Vagina (tissue), 2 donors: ENCODE data around the gene ZEB2. TPM values are rescaled to one million over a fixed set of nuclear protein-coding genes. Genes with fewer than 3 reads are reported as not detected.

Experiments used
- DNase-seq, 2 donors: peaks; one replicate each; pipeline ENCODE4 v3.0.0-alpha.2; 2017; ENCODE audit errors: extremely low spot score in 2 of 2
- H3K27ac ChIP-seq: fragments of 200-600 bp; sonication (generic); one replicate; pipeline ENCODE4 v1.5.1; 2019
- H3K27me3 ChIP-seq: fragments of 200-600 bp; sonication (generic); one replicate; pipeline ENCODE4 v1.5.1; 2019
- H3K36me3 ChIP-seq, 2 donors: fragments of 200-600 bp; sonication (generic); one replicate each; pipeline ENCODE4 v1.5.1; 2017 to 2019
- H3K4me1 ChIP-seq: fragments of 200-600 bp; sonication (generic); one replicate; pipeline ENCODE4 v1.5.1; 2019
- H3K4me3 ChIP-seq, 2 donors: fragments of 200-600 bp; sonication (generic); 1 replicate in 1 of 2; 2 replicates in 1 of 2; pipeline ENCODE4 v1.5.1; 2016 to 2019
- H3K9me3 ChIP-seq: fragments of 200-600 bp; sonication (generic); one replicate; pipeline ENCODE4 v1.5.1; 2019
- CTCF ChIP-seq, 3 experiments: fragments of 450-650 bp in 2 of 3; fragments of 200-600 bp in 1 of 3; sonication (generic) in 1 of 3; IDR thresholded peaks; one replicate each; pipeline ENCODE4 v1.5.1; 2017 to 2019; ENCODE audit warnings: antibody characterized with exemption in 3 of 3, mild to moderate bottlenecking in 2 of 3, moderate library complexity in 2 of 3
- POLR2A ChIP-seq, 2 donors: fragments of 450-650 bp; IDR thresholded peaks; one replicate each; pipeline ENCODE4 v1.6.1; 2017; ENCODE audit warnings: antibody characterized with exemption in 2 of 2, mild to moderate bottlenecking in 2 of 2, moderate library complexity in 2 of 2
- POLR2AphosphoS5 ChIP-seq, 2 donors: sonication (generic); formaldehyde crosslinking; IDR thresholded peaks; one replicate each; pipeline ENCODE4 v1.9.0; 2017; ENCODE audit warnings: antibody characterized with exemption in 2 of 2, mild to moderate bottlenecking in 2 of 2, low read depth in 1 of 2; ENCODE audit not compliant: insufficient read depth in 1 of 2
- intact Hi-C: fragments of 100-400 bp; cut with DNase I; formaldehyde crosslinking; loops from one replicate; pipeline ENCODE4 v1.15.1; 2023
- total RNA-seq: library from RNA; depleted of rRNA; stranded (reverse); fragments of >200 nt; gene quantifications from one replicate; pipeline ENCODE4 v1.2.3, GENCODE V29; 2016

Gene ZEB2
- total RNA-seq, 1 donor from 2014 or later, result 63.6 TPM

GRCh38 chr2:144390424-144391020 is 129.4 kb downstream of the ZEB2 start:
- H3K4me1 ChIP-seq, result peaks cover 5% of the 10 kb centered on the region
- intact Hi-C loops, result no loop called here
- H3K4me3 ChIP-seq, result no peak overlapping the region
- no peak overlapping the region for H3K27ac ChIP-seq
- H3K9me3 ChIP-seq, result no peaks in the 10 kb centered on the region
- H3K36me3 ChIP-seq, result peaks cover 0 to 20% of the 10 kb centered on the region in 2 donors
- H3K27me3 ChIP-seq, result no peaks in the 10 kb centered on the region
- TF ChIP-seq POLR2A (IDR thresholded peaks at IDR 0.05), result no peak
- TF ChIP-seq POLR2AphosphoS5 (IDR thresholded peaks at IDR 0.05; ENCODE audit: insufficient read depth in 1 of 2, low read depth in 1 of 2), result no peak
- TF ChIP-seq CTCF (IDR thresholded peaks at IDR 0.05), result no peak
- DNase-seq, result no peak

GRCh38 chr2:144389930-144390311 is 130.0 kb downstream of the ZEB2 start:
- peaks cover 0 to 15% of the 10 kb centered on the region in 2 donors for H3K36me3 ChIP-seq
- intact Hi-C loops, result no loop called here
- H3K4me1 ChIP-seq, result peaks cover 5% of the 10 kb centered on the region
- TF ChIP-seq POLR2A (IDR thresholded peaks at IDR 0.05) (no peak), POLR2AphosphoS5 (IDR thresholded peaks at IDR 0.05; ENCODE audit: insufficient read depth in 1 of 2, low read depth in 1 of 2) (no peak), CTCF (IDR thresholded peaks at IDR 0.05) (no peak)
- no peak for DNase-seq
- H3K27ac ChIP-seq, result no peak overlapping the region
- H3K27me3 ChIP-seq, result no peaks in the 10 kb centered on the region
- no peaks in the 10 kb centered on the region for H3K9me3 ChIP-seq
- H3K4me3 ChIP-seq, result peak overlapping the region in 1 of 2 donors; percentile 34

DNA sequence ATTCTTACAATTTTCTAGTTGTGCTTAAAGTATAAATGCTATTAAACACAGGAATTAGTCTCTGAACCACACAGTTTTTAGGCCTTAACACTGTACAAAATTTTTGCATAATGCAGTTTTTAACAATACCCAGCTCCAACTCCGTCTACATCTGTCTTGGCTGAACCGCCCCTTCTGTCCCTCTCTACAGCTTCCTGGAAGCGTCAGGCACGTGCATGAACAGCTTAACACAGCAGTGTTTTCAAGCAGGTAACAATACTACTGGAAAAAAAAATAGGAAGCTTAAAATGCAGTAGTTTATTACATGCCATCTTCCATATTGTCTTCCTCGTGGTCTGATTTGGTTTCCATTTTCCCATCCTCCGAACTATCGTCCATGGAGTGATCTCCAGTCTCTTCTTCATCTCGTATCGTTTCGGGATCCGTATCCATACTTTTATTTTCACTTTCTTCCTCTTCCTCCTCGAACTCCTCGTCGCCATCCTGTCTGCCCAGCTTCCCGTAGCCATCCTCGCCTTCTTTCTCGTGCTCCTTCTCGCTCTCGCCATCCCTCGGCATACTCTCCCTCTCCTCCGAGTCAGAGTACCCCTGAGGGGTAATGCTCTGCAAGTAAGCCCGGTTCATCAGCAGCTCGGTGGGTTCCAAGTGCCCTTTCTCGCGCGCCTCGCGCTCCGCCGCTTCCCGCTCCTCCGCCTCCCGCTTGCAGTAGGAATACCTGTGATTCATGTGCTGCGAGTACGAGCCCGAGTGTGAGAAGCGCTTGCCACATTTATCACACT is 130.6 kb downstream of the ZEB2 start:
- peaks cover 0 to 15% of the 10 kb centered on the region in 2 donors for H3K36me3 ChIP-seq
- intact Hi-C loops, result no loop called here
- H3K4me1 ChIP-seq, result peaks cover 5% of the 10 kb centered on the region
- DNase-seq, result no peak
- H3K4me3 ChIP-seq, result peak overlapping the region in 1 of 2 donors; percentile 34
- no peaks in the 10 kb centered on the region for H3K9me3 ChIP-seq
- H3K27me3 ChIP-seq, result no peaks in the 10 kb centered on the region
- H3K27ac ChIP-seq, result no peak overlapping the region
- TF ChIP-seq POLR2A (IDR thresholded peaks at IDR 0.05) (no peak), POLR2AphosphoS5 (IDR thresholded peaks at IDR 0.05; ENCODE audit: insufficient read depth in 1 of 2, low read depth in 1 of 2) (no peak), CTCF (IDR thresholded peaks at IDR 0.05) (no peak)

- TF ChIP-seq POLR2AphosphoS5 (IDR thresholded peaks at IDR 0.05; ENCODE audit: insufficient read depth in 1 of 2, low read depth in 1 of 2), result no peak
- TF ChIP-seq POLR2A (IDR thresholded peaks at IDR 0.05), result no peak
- no peak for TF ChIP-seq CTCF (IDR thresholded peaks at IDR 0.05)
Measured at GRCh38 chr2:144385381-144385780, 134.5 kb downstream of the ZEB2 start.

More at GRCh38 chr2:144385381-144385780, 134.5 kb downstream of the ZEB2 start:
- H3K9me3 ChIP-seq, result no peaks in the 10 kb centered on the region
- H3K4me1 ChIP-seq, result peaks cover 4% of the 10 kb centered on the region
- no peak for DNase-seq
- H3K27me3 ChIP-seq, result no peaks in the 10 kb centered on the region
- intact Hi-C loops, result no loop called here
- H3K36me3 ChIP-seq, result peaks cover 0 to 9% of the 10 kb centered on the region in 2 donors
- H3K27ac ChIP-seq, result no peak overlapping the region
- no peak overlapping the region for H3K4me3 ChIP-seq
